GM21717 (cell line): Measurements from ENCODE around the gene ATP2C2.

Source experiments
- ATAC-seq: cut with Tn5 transposase; IDR thresholded peaks from one replicate; pipeline ENCODE4 v1.9.1; 2021; ENCODE audit warnings: mild to moderate bottlenecking, moderate library complexity; ENCODE audit not compliant: unreplicated experiment

Gene ATP2C2

GRCh38 chr16:84366208-84366607, 2.1 kb upstream of the ATP2C2 start:
- ATAC-seq = no peak

DNA sequence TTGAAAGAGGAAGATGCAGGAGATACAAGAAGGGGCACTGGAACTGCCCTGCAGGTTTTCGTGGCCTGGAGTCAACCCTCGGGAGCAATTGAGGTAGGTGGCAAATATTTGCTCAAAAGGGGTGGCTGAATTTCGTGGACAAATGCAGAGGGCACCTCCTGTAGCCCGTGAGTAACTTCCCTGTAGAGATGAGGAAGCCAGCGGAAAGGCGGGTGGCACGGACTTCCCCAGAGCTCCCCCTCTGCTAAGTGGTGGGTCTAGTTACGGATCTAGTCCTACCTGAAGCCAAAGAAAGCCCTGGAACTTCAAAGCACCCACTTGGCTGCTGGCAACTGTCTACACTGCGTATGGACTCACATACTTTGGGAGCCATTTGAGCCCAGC, 1.0 kb upstream of the ATP2C2 start:
- no peak for ATAC-seq

- no peak for ATAC-seq
Observed at GRCh38 chr16:84367750-84368307, 509 bp upstream of the ATP2C2 start.

DNA sequence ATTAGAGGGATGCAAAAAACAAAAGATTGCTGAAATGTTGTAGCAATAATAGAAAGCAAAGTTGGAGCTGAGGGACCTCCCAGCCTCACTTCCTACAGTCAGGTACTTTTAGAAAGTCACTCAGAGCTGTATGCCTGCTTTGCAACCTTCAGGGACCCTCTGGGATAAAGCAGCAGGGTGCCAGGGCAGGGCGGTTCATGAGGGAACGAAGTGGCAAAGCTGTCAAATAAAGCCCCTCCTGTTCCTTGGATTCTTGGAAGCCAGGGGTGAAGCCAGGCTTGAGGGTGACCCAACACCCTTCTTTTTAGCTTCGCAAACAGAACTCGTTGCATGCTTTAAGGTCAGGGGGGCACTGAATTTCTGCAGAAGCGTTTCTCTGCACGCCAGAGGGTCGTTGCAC, 767 bp downstream of the ATP2C2 start:
- no peak for ATAC-seq

DNA sequence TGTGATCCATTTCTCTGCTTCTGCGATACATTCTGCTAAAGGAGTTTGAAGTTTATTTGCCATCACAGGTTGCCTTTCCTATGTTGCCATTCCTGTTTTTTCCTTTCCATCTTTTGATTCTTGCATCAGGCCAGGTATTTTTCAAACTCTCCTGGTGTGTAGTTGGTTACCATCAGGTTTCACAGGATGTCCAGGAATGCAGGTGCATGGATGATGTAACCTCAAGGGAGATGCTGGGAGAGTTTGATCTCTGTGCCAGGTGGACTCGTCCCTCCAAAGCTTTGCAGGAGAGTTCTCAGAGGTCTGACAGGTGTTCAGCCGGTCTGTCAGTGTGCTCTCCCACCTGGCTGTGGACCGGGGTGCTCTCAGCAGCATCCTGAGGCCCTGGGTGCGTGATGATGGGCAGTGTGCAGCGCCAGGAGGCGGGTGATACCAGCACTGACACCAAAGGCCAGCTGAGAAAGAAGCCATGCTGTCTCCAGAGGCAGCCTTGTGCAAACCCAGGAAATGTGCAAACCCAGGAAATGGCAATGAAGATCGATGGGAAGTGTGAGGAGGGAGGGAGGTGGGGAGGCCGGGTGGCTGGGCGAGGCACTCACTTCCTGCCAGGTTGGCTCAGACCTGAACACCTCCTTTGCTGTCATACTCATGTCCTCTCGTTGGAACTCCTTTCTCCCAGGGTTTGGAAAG, 1.7 kb downstream of the ATP2C2 start:
- ATAC-seq = no peak

- ATAC-seq = no peak
Observed at GRCh38 chr16:84370723-84371552, 2.6 kb downstream of the ATP2C2 start.

DNA sequence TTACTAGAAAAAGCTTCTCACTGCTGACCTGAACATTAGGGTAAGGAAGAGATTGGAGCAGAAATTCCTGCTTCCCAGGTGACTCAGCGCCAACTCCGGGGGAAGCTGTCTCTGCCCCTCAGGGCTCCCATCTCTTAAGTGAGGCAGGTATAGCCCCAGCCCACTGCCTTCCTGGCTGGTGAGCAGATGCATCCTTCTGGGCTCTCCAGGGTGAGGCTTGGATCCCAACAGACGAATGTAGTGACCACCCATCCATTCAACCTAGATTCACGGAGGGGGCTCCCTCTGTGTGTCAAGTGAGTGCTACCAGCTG, 3.2 kb downstream of the ATP2C2 start:
- no peak for ATAC-seq

DNA sequence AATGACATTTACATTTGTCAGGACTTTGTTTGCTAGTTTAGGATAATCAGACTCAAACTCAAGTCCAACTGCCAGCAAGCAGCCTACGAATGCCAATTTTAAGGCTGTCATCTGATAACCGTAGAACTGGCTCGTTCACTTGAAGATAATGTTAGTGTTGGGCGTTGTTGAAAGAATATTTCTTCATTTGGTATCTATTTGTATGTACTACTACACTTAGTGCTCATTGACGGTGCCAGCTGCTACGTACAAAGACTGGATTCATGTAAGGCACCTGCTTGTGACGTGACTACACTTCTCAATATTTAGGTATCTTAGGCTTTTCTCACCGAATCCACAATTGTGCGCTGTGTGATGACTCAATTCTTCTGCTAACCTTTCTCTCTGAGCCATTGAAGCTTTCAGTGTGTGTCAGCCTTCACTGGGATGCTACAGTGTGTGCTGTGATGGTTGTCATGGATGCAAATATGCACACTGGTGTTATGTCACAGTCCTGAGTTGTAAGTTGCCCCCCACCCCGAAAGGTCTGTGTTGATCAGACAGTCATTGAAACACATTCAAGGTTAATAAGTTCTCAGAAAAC, 5.7 kb downstream of the ATP2C2 start:
- no peak for ATAC-seq

GRCh38 chr16:84378099-84378498, 9.8 kb downstream of the ATP2C2 start:
- ATAC-seq = no peak

GRCh38 chr16:84378567-84378966, 10.2 kb downstream of the ATP2C2 start:
- no peak for ATAC-seq

- ATAC-seq = no peak
Observed at GRCh38 chr16:84379008-84379708, 10.8 kb downstream of the ATP2C2 start.

DNA sequence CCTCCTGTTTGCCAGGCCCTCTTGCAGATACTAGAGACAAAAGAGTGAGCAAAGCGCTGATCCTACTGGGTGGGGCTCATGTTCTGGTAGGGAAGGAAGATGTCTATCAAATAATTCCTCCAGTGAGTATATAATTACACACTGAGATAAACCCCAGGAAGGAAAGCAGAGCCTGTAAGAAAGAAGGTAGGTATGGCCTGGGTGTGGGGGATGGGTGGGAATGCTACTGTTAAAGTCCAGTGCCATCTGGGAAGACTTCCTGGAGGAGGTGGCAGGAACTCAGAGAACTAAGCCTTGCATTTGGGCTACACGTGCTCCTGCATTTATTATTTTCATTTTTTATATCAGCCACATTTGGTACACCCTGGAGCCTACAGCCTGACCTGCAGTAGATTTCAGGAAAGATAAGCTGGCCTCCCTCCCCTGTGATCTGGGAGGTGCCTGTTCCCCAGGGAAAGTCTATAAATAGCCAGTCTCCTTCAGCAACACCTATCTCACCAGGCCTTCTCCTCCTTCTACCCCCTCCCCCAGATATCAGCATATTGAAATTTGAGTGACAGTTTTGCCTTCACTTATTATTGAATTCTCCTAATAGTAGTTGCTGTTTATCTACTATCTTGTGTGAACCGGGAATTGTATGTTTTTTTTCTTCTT, 11.5 kb downstream of the ATP2C2 start:
- ATAC-seq = no peak

DNA sequence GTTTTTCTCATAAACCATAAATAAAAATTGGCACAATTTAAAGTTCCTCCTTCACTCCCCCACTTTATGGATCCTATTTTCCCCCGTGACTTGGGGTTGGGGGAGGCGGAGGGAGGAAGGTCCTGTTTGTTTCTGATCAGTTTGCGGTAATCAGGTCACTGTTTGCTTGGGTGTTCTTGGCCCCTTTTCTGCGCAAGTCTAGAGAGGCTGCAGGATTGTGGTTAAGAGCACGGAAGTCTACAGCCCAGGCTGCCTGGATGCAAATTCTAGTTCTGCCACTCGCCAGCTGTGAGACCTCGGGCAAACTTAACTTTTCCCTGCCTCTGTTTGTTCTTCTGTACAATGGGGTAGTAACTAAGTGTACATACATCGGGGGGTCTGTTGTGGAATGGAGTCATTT, 12.1 kb downstream of the ATP2C2 start:
- ATAC-seq = no peak

DNA sequence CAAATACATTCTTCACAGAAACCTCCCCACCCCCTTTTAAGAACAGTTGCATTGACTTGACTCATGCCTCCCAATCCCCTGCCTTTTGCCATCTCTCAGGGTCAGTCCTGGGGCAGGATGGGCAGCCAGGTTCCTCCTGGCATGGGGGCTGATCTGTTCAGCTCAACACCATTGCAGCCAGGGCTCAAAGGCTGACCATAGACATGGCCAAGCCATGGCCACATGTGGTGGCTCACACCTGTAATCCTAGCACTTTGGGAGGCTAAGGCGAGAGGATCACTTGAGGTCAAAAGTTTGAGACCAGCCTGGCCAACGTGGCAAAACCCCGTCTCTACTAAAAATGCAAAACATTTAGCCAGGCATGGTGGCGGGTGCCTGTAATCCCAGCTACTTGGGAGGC, 14.1 kb downstream of the ATP2C2 start:
- no peak for ATAC-seq

DNA sequence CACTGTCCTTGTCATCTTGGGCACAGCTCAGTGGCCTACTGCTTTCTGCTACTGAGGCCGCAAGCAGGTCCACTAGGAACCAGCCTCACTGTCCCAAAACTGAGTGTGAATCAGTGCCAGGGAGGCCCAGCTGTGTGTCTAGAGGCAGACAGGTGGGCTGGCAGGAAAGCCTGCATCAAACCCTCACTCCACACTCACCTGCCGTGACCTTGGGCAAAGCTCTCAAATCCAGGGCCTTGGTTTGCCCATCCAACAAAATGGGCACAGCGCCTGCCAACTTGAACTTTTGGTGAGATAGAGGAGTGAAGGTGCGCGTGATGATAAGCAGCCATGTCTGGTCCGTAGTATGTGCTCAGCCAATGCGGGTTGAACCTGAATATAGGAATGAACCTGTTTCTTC, 14.8 kb downstream of the ATP2C2 start:
- no peak for ATAC-seq

- ATAC-seq = no peak
Observed at GRCh38 chr16:84386047-84386446, 17.7 kb downstream of the ATP2C2 start.

DNA sequence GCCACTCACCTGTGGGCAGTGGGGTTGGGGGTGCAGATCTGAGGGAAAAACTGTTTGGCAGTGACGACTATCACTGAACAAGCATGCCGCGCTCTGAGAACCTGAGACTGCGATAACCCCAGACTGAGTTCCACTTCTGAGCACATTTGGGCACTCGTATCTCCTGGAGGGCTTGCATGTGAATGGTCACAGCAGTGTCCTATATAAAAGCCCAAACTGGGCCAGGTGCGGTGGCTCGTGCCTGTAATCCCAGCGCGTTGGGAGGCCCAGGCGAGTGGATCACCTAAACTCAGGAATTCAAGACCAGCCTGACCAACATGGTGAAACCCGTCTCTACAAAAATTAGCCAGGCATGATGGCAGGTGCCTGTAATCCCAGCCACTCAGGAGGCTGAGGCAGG, 18.7 kb downstream of the ATP2C2 start:
- no peak for ATAC-seq

GRCh38 chr16:84390131-84390785, 21.9 kb downstream of the ATP2C2 start:
- ATAC-seq = no peak

- no peak for ATAC-seq
Observed at GRCh38 chr16:84391151-84392030, 23.1 kb downstream of the ATP2C2 start.

DNA sequence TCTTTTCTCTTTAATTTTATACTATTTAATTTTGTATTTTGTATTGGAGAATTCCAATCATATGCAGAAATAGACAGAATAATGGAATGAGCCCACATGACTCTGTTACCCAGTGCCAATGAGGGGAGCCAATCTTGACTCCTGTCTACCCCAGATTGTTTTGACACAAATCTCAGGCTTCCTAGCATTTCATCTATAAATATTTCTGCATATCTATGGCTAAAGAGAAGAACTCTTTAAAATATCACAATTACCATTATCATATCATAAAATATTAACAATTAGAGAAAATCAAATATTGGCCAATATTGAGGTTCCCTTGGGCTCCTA, 23.7 kb downstream of the ATP2C2 start:
- no peak for ATAC-seq
